Suppressor macrophage treated with lipopolysaccharide for 4 hours (primary cell): ENCODE results near the gene YKT6.

Experiments
- DNase-seq: peaks from one replicate; pipeline ENCODE4 v3.0.0-alpha.2; 2020

Gene YKT6

DNA sequence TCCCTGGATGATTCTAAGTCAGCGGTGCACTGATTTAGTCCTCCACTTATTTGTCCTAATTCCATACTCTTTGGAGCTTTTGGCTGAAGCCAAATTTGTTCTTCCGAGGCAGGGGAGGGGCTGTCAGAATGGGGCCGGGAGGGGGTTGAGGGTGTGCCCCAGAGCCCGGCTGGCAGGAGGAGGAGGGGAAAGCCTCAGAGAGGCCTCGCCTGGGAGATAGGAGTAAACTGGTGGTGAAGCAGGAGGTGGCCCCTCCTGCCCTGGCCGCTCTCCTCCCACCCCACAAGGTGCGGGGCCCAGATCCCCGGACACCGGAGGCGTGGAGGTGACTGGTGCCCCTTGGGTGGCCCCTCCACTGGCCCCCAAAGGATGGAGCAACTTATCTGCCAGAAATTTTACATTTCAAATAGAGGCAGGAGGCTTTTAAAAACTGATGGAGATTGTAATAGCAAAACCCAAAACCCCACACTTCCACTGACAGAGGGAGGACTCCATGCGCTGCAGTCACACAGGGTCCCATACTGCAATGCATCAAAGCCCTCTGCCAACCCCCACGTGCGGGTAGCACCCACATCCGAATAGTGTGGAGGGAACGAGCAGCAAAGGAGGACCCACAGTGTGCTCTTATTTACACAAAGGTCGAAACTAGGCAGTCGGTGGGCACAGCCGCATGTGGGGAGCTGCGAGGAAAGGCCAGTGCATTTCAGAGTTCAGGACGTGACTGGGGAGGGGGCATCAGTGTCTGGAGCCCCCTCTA is 62.7 kb downstream of the YKT6 start:
- no peak for DNase-seq
